ENCODE data around the gene IL1F10.

GRCh38 chr2:113061241-113061640 is 6.5 kb upstream of the IL1F10 start:
- TF ChIP-seq CTCF (IDR thresholded peaks at IDR 0.05; ENCODE audit: low read depth, low read length, missing input control) (no peak), SP1 (IDR thresholded peaks at IDR 0.05) (no peak), JUND (IDR thresholded peaks at IDR 0.05) (no peak), RXRA (IDR thresholded peaks at IDR 0.05) (no peak), YY1 (IDR thresholded peaks at IDR 0.05) (no peak)

All from liver (tissue), 3 donors.